Glomerular endothelial cell (primary cell): ENCODE data around the gene GBP6. TPM values are rescaled to one million over a fixed set of nuclear protein-coding genes. Genes with fewer than 3 reads are reported as not detected.
A peak's percentile ranks its signal among the peaks of the same experiment; 100 is the strongest.
"Not testable (repeated sequence)": the region's sequence is repeated elsewhere in the genome, so short reads cannot be mapped to it uniquely, and the experiment has no call there.

ENCODE experiments used
- DNase-seq: peaks from one replicate; pipeline ENCODE4 v3.0.0-alpha.2; 2011; ENCODE audit warnings: low read depth, low spot score; ENCODE audit errors: extremely low read depth
- total RNA-seq: library from RNA; depleted of rRNA; stranded (reverse); fragments of >200 nt; gene quantifications from 2 replicates; pipeline ENCODE4 v1.2.3, GENCODE V29; 2015

The GBP6 gene
- total RNA-seq: not detected in 2 replicates

- DNase-seq: no peak
Observed at GRCh38 chr1:89363638-89364536, at the start of gene GBP6. GBP6 (plus strand) TSS chr1:89364059; CDS start chr1:89368552, 4,493 bp downstream.

GRCh38 chr1:89322402-89322801, 41.5 kb upstream of the GBP6 start:
- DNase-seq: no peak

- no peak for DNase-seq
Observed at GRCh38 chr1:89331890-89332289, 32.0 kb upstream of the GBP6 start.

GRCh38 chr1:89332461-89332860, 31.4 kb upstream of the GBP6 start:
- no peak for DNase-seq

- no peak for DNase-seq
Observed at GRCh38 chr1:89335486-89335885, 28.4 kb upstream of the GBP6 start.

- no peak for DNase-seq
Observed at GRCh38 chr1:89337903-89338302, 26.0 kb upstream of the GBP6 start.

GRCh38 chr1:89339039-89339438, 24.8 kb upstream of the GBP6 start:
- no peak for DNase-seq

GRCh38 chr1:89345479-89345878, 18.4 kb upstream of the GBP6 start:
- DNase-seq: not testable (repeated sequence)

GRCh38 chr1:89347296-89347695, 16.6 kb upstream of the GBP6 start:
- no peak for DNase-seq

GRCh38 chr1:89350298-89350697, 13.6 kb upstream of the GBP6 start:
- DNase-seq: no peak

- no peak for DNase-seq
Observed at GRCh38 chr1:89351597-89352311, 12.1 kb upstream of the GBP6 start.

GRCh38 chr1:89352421-89352820, 11.4 kb upstream of the GBP6 start:
- no peak for DNase-seq

- DNase-seq: no peak
Observed at GRCh38 chr1:89354205-89354604, 9.7 kb upstream of the GBP6 start.

- DNase-seq: no peak
Observed at GRCh38 chr1:89355056-89355455, 8.8 kb upstream of the GBP6 start.

GRCh38 chr1:89356658-89357400, 7.0 kb upstream of the GBP6 start:
- no peak for DNase-seq

GRCh38 chr1:89358287-89358893, 5.5 kb upstream of the GBP6 start:
- peak; percentile 22 for DNase-seq

- no peak for DNase-seq
Observed at GRCh38 chr1:89360716-89361115, 3.1 kb upstream of the GBP6 start.

- DNase-seq: no peak
Observed at GRCh38 chr1:89361681-89362080, 2.2 kb upstream of the GBP6 start.

- DNase-seq: no peak
Observed at GRCh38 chr1:89363196-89363595, 663 bp upstream of the GBP6 start.

- no peak for DNase-seq
Observed at GRCh38 chr1:89364954-89365550, 1.2 kb downstream of the GBP6 start.
